NCI-H446 (cell line): Measurements from ENCODE around the gene PCSK7.
A peak's percentile ranks its signal among the peaks of the same experiment; 100 is the strongest.
"Not testable (repeated sequence)": the region's sequence is repeated elsewhere in the genome, so short reads cannot be mapped to it uniquely, and the experiment has no call there.

Experiments
- DNase-seq, 2 experiments: peaks; one replicate each; lab custom pipeline; 2025; lab: John Stamatoyannopoulos, UW

PCSK7 gene

DNA sequence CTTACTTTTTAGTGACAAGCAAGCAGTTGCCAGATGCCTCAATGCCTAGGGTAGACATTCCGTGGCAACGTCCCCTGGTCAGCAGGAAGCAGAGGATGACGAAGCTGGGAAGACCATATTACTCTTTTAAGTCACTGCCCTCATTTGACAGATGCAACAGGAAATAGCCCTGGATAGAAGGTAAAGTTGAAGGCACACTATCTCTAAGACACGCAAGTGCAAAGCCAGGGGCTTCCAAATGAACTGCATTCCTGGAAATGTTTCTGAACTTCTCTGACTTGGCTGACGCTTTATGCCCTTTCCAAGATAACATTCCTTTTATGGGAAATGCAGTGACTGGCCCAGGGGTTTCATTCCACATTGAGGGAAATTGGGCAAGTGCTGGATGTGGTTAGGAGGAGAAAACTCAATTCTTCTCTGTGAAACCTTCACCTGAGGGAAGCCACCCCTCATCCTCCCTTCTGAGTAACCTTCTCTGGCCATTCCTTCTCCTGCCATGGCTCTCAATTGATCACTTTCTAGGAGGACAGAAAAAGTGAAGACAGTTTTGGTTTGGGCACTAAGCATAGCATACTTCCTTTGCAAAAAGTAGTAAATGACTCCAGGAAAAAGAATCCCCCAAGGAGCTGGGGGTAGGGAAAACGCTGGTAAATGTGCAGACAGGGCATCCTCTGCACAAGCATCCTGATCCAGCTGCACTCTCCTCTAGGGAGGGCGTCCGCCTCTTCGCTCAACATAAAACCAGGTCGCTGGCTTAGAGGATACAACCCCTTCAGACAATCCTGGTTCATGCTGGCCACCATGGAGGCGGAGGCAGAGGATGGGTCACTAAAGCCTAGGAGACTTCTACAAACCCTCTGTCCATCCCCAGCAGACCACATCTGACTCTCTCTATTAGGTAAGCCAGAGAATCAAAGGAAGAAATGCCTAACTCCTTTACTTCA, 14.5 kb downstream of the PCSK7 start:
- no peak for DNase-seq

DNA sequence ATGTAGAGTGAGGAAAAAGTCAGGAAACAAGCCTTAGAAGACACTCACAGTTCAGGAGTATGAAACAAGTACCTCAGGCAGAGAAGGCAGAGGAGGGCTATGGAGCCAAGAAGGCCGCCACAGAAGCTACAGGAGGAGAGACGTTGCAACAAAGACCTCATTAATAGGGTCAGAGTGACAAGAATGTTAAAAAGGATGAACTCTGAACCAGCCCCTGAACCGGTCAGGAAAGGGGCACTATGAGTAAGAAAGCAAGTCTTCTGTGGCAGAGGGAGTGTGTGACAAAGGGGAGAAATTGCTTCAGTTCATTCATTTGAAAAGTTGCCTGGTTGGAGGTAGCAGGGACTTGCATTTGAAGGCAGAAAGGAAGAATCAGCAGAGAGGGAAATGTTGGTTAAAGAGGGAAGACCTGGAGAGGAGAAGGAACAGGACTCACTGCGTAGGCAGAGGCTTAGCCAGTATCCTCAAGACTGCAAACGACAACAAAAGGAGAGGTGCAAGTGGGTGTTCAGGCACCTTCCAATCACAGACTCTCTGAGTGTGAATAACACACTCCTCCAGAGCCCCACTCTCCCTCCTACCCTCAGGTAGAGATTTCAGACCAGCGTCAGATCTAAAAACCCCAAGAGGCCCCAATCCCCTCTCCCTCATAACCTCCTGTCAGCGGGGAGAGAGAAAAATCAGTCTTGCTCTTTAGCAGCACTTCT, 17.3 kb downstream of the PCSK7 start:
- DNase-seq = no peak

DNA sequence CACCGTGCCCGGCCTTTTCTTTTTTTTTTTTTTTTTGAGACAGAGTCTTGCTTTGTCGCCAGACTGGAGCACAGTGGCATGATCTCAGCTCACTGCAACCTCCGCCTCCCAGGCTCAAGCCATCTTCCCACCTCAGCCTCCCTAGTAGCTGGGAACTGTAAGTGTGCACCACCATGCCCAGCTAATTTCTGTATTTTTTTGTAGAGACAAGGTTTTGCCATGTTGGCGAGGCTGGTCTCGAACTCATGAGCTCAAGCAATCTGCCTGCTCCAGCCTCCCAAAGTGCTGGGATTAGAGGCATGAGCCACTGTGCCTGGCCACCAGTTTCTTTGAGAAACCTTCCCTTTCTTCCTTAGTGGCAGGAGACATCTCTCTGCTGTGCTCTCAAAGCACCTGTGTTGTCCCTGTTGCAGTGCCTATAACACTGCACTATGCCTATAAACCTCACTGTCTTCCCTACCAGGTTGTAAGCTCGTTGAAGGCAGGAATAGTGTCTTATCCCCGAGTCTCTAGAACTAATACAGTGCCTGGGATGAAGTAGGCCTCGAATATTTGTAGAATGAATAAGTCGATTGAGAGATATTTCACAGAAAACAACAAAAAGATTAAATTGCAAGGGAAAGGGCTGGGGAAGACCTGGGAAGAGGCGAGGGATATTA, 19.0 kb downstream of the PCSK7 start:
- no peak for DNase-seq

DNA sequence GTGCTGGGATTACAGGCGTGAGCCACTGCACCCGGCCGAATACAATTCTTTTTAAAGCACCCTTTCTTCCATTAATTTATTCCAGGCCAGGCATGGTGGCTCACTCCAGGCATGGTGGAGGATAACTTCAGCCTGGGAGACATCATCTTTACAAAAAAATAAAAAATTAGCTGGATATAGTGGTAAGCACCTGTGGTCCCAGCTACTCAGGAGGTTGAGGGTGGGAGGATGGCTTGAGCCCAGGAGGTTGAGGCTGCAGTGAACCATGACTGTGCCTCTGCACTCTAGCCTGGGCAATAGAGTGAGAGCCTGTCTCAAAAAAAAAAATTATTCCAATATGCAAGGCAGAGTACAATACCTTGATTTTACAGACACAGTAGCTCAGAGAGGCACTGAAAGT, 21.3 kb downstream of the PCSK7 start:
- no peak for DNase-seq

DNA sequence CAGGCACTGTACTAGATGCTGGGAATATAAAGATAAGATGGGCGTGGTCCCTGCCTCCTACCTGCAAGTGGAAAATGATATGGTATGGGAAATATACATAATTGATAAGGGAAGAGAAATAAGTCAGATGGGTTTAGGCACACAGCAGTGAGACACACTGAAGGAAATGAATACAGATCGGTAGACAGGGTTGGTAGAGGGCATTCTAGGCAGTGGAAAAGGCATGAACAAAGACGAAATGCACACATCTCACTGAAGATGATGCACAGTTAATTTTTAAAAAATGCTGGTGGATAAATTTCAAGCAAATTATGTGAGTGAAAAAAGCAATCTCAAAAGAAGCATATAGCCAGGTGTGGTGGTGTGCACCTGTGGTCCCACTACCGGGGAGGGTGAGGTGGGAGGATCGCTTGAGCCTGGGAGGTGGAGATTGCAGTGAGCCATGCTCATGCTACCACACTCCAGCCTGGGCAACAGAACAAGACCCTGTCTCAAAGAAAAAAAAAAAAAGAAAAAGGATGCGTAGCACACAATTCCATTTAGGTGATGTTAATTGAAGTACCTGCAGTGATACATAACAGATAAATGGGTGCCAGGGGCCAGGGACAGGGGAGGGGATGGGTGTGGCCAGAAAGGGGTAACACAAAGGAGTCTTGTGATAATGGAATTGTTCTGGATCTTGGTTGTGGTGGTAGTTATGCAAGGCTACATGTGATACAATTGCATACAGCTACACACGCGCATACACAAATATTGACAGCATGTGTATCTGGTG, 22.3 kb downstream of the PCSK7 start:
- DNase-seq = not testable (repeated sequence)

DNA sequence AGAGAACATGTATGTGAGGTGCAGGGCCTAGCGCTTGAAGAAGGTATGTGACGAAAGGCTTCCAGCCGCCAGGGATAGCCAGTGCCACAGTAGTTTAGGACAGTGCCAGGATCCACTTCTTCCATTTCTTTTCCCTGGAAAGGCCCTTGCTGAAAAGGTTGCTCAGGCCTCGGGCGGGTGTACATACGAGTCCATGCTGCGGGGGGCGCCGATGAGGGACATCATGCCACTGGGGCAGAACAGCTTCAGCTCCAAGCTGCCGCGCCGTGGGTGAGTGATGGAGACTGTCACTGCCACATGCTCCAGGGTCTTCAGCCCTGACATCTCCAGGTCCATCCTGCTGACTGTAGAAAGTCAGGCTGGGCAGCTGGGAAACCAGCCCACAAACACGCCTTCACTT, 23.2 kb downstream of the PCSK7 start:
- DNase-seq = not testable (repeated sequence)

DNA sequence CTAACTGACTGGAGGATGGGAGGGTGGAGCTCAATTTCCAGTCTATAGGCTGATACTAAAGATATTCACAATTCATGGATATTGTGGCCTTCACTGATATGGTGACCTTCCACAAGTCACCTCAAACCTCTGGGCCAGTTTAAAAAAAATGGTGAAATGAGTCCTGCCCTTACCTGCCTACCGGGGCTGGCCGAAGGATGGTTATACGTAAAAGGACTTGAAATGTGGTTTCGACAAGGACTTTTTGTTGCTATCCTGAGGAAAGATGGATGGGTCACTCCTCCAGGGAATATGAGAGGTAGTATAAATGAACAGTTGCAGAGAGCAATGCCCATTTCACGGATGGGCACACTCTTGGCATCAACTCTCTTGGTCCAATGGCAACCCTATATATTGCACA, 24.4 kb downstream of the PCSK7 start:
- not testable (repeated sequence) for DNase-seq

DNA sequence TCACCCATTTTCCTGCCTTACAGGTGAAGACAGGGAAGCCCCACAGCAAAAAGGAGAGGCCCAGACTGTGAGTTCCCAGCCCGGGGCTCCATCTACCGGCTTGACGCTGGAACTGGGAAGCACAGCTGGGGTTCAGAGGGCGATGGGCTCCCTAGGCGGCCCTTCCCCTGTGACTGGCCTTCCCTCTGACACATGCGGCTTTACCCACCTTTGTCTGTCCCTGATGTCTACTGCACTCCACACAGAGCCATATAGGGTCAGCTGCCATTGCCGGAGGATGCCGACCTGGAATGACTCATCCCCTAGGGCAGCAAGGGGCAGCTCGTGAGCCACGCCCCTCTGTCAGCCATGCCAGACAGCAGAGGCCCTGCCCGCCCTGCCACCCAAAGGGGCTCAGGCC, 25.0 kb downstream of the PCSK7 start:
- DNase-seq = not testable (repeated sequence)

DNA sequence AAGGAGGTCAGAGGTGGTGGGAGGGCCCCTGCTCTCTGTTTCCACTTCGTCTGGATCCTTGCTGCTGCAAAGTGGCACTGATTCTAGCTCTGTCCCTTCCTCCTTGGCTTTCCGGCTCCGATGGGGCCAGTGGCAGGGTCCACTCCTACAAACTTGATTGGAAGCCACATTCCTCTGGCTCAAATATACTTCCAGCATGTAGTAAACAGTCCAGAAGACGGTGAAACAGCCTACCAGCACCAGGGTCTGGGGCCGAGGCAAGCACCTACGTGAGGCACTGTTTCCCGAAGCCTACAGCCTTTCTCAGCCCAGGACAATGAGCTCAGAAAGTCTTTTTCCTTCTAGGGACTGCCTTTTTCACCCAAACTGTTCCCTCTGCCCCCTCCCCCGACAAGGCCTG, 25.8 kb downstream of the PCSK7 start:
- not testable (repeated sequence) for DNase-seq

DNA sequence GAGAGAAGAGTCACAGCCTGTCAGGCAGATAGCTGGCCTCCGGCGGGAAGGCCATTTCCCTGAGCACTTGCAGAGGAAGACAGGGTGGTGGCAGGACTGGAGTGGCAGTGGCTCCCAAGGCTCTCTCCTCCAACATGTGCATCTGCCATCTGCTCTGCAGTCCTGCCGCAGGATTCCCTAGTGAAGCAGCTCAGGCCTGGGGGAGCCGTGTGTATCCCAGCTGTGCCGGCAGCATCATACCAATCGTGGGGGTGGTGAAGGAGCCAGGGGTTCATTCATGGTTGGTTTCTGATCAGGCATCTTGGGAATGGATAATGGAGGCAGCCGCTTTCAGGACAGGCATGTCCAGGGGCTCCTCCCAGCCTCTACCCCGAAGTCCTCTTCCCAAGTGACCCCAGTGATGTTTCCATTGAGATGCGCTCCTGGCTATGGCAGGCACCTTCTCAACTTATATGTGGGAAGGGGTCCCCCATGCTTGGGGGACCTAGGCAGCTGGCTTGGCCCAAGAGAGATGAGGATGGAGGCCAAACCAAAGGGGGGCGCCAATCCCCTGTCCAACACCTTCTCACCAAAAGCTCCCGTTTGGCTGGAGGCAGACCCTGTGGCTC, 26.6 kb downstream of the PCSK7 start:
- DNase-seq = no peak

DNA sequence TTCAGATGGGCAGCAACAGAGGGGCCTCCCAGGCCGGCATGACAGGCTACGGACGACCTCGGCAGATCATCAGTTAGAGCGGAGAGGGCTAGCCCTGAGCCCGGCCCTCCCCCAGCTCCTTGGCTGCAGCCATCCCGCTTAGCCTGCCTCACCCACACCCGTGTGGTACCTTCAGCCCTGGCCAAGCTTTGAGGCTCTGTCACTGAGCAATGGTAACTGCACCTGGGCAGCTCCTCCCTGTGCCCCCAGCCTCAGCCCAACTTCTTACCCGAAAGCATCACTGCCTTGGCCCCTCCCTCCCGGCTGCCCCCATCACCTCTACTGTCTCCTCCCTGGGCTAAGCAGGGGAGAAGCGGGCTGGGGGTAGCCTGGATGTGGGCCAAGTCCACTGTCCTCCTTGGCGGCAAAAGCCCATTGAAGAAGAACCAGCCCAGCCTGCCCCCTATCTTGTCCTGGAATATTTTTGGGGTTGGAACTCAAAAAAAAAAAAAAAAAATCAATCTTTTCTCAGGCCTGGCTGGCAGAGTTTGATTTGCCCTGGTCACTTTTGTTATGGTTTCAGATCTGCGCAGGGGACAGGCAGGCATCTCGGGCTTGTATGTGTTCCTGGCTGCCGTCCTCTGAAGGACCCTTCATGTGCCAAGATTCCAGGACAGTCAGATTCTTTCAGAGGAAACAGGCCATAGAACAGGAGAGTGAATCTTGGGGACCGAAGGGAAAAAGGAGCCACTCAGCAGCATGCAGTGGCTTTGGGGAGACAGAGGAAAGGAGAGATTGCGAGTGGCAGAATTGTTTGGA, 27.4 kb downstream of the PCSK7 start:
- no peak for DNase-seq

DNA sequence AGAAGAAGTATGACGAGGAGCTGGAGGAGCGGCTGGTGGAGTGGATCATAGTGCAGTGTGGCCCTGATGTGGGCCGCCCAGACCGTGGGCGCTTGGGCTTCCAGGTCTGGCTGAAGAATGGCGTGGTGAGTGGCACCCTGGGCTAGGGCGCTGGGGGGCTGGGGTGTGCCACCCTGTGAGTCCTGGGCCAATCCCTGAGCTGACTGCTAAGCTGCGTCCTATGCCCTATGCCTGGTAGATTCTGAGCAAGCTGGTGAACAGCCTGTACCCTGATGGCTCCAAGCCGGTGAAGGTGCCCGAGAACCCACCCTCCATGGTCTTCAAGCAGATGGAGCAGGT, 28.8 kb downstream of the PCSK7 start:
- no peak for DNase-seq

DNA sequence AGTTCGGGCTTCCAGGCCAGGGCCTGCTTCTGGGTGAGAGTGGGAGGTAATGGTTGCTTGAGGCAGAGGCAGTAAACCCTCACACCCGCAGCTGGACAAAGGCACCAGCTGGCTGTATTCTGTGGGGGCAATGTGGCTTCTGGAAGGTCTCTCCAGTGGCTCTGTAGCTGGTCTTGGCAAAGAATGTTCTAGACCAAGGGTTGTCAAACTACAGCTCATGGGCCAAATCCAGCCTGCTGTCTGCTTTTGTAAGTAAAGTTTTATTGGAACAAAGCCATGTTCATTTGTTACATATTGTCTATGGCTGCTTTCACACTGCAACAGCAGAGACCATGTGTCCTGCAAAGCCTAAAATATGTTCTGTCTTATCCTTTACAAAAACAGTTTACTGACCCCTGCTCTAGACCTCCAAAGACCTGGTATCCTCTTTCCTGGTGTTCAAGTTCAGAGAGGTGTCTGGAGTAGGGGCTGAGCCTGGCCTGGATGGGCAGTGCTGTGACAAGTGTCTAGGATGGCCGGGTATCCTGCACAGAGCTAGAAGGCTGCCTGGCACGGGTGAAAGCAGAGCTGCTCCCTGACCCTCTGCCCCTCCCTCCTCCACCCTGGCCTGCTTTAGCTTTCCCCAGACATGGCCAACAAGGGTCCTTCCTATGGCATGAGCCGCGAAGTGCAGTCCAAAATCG, 29.3 kb downstream of the PCSK7 start:
- peak in 1 of 2 experiments; percentile 29 for DNase-seq

DNA sequence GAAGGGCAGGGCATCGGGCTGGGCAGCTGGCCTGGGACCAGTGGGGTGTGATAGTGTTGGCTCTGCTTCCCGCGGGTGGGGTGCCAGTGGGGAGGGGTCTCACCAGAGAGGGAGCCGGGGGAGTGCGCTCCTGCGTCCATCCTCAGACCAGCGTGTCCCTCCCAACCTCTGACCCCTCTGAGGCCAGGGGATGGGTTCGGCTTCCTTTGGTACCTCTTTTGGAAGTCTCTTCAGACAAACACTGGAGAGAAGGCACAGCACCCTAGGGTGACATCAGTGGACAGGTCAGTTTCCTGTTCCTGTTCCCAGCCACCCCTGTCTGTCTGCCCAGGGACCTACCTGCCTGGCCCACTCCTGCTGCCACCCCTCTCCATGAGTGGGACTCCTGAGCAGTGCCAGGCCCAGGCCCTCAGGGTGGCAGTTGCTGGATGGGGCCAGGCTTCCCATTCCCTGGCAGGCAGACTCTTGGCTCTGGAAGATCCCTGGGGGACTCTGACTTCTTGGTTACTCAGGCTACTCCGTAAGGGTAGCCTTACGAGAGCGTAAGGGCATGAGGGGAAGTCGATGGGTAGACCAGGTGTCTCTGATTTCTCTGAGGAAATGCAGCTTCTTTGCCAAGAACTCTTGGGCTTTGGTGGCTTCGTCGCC, 30.1 kb downstream of the PCSK7 start:
- DNase-seq = peak in 1 of 2 experiments; percentile 30

DNA sequence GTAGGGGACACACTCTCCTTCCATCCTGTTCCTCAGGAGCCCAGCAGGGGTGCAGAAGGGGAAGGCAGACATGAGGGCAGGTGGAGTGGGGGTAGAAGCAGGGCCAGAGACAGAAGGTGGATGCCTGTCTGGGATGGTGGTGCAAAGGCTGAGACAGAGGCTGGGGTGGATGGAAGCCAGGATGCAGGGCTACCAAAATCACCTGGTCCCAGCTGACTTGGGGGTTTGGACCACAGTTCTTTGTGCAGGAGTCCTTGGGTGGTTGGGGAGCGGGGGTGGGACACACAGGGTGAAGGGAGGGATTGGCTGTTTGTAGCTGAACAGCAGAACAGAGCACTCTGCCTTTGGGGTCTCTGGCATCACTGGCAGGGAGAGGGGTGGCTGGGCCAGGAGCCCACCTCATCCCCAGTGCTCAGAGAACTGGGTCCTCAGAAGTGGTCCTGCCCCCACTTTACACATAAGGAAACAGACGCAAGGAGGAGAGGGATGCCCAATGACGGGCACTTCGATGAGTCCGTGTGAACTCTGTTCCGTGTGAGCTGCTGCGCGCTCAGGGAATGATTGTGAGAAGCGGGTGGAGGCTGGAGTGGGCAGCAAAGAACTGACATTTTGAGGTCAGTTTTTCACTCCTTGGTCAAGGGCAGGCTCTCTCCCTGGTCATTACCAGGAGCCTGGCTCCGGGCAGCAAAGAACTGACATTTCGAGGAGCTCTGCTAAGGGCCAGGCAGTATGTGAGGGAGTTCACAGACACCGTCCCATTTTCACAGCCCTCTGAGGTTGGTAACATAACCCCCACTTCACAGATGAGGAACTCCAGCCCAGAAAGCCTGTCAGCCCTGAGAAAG, 30.8 kb downstream of the PCSK7 start:
- no peak for DNase-seq

DNA sequence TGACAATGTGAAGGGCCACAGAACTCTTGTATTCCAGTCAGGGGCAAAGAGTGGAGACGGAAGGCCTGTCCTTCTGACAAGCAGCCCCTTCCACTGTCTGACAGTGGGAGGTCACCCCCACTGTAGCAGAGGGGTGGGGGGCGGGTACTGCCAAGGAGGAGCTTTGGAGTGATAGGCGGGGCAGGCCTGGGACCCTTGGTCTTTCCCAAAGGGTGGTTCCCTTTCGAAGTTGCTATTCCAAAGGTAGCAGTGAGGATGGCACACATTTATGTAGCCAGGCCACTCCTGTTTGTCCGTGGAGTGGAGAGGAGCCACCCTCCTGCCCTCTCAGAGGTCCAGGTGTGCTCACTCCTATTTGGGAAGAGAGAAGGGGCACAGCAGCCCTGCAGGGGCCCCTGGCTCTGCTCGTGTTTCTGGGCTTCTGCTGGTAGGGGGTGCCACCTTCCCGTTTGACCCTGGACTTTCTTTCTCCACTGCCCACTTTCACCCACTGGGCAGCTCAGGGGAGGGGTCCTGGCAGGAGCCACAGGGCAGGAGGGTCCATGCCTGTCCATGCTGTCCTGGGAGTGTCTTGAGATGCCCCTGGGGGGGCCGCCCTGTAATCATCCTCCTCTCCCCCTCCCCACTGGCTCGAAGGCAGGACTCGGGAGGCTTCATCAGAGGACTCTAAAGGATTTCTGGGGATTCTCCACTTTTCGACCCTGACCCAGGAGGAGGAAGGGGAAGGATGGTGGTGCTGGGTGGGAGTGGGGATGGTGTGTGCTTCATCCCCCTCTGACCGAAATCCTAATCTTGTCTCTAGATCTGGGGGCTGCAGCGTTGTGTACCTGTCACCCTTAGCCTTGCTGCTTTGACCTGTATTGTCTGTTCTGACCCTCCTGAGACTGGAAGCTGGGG, 31.7 kb downstream of the PCSK7 start:
- DNase-seq = no peak

DNA sequence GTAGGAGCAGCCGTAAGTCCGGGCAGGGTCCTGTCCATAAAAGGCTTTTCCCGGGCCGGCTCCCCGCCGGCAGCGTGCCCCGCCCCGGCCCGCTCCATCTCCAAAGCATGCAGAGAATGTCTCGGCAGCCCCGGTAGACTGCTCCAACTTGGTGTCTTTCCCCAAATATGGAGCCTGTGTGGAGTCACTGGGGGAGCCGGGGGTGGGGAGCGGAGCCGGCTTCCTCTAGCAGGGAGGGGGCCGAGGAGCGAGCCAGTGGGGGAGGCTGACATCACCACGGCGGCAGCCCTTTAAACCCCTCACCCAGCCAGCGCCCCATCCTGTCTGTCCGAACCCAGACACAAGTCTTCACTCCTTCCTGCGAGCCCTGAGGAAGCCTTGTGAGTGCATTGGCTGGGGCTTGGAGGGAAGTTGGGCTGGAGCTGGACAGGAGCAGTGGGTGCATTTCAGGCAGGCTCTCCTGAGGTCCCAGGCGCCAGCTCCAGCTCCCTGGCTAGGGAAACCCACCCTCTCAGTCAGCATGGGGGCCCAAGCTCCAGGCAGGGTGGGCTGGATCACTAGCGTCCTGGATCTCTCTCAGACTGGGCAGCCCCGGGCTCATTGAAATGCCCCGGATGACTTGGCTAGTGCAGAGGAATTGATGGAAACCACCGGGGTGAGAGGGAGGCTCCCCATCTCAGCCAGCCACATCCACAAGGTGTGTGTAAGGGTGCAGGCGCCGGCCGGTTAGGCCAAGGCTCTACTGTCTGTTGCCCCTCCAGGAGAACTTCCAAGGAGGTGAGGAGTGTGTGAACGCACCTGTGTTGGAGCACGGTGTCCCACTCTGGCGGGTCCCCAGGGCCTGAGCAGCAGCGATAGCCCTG, 32.6 kb downstream of the PCSK7 start, which contains the start of gene TAGLN:
TSS of gene TAGLN (plus strand) at position 318 of the 863 bp plus-strand sequence. CDS start 3,644 bp downstream, outside the sequence.
- DNase-seq = no peak
